ENCODE measurements around the gene BTBD2. TPM values are rescaled to one million over a fixed set of nuclear protein-coding genes. Genes with fewer than 3 reads are reported as not detected.

Gene BTBD2
- total RNA-seq, 1 experiment from 2014 or later, result 65.3 TPM

DNA sequence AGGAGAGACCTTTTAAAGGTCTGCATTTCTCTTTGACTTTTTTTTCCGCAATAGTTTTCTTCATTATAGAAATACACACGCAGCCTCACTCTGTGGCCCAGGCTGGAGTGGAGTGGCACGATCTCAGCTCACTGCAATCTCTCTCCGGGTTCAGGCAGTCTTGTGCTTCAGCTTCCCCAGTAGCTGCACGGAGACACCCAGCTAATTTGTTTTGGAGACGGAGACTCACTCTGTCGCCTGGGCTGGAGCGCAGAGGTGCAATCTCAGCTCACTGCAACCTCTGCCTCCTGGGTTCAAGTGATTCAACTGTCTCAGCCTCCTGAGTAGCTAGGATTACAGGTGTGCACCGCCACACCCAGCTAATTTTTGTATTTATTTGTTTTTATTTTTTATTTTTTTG is 47.3 kb upstream of the BTBD2 start:
- no peaks in the 10 kb centered on the region for H3K4me1 Mint-ChIP-seq (ENCODE audit: low read depth, unreplicated experiment)
- TF ChIP-seq, protein P1, sequence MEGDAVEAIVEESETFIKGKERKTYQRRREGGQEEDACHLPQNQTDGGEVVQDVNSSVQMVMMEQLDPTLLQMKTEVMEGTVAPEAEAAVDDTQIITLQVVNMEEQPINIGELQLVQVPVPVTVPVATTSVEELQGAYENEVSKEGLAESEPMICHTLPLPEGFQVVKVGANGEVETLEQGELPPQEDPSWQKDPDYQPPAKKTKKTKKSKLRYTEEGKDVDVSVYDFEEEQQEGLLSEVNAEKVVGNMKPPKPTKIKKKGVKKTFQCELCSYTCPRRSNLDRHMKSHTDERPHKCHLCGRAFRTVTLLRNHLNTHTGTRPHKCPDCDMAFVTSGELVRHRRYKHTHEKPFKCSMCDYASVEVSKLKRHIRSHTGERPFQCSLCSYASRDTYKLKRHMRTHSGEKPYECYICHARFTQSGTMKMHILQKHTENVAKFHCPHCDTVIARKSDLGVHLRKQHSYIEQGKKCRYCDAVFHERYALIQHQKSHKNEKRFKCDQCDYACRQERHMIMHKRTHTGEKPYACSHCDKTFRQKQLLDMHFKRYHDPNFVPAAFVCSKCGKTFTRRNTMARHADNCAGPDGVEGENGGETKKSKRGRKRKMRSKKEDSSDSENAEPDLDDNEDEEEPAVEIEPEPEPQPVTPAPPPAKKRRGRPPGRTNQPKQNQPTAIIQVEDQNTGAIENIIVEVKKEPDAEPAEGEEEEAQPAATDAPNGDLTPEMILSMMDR (IDR thresholded peaks at IDR 0.05; ENCODE audit: unreplicated experiment), result no peak
- no peaks in the 10 kb centered on the region for H3K27me3 Mint-ChIP-seq (ENCODE audit: unreplicated experiment)
- CTCF ChIA-PET, result no interaction called here
- H3K36me3 Mint-ChIP-seq (ENCODE audit: insufficient read depth, unreplicated experiment), result peaks cover 37% of the 10 kb centered on the region
- intact Hi-C loops (cut with micrococcal nuclease; ENCODE audit: unreplicated experiment), result no loop called here
- H3K9me3 Mint-ChIP-seq (ENCODE audit: low read depth, unreplicated experiment), result no peaks in the 10 kb centered on the region
- H3K4me3 Mint-ChIP-seq (ENCODE audit: low read depth, unreplicated experiment), result peak overlapping the region; percentile 77
- BruUV-seq (replicated peaks), result no TSS peak
- peak overlapping the region; percentile 69 for H3K27ac Mint-ChIP-seq (ENCODE audit: unreplicated experiment)
- DNase-seq, result no peak

DNA sequence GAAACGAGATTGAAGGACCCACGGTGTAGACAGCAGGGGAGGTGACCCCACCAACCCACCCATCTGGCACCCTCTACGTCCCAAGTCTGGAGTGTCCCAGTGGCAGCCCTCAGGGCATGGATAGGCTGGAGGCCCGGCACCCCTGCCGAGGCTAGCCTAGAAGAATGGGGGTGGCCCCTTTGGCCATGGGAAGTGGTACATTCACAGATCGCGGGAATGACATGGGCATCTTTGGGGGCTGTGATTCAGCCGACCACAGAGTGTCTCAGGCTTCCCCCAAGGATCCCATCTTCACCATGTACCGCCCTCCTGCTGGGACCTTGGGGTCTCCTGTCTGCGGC is 46.8 kb upstream of the BTBD2 start:
- intact Hi-C loops (cut with micrococcal nuclease; ENCODE audit: unreplicated experiment), result no loop called here
- Mint-ChIP-seq H3K4me3 (ENCODE audit: low read depth, unreplicated experiment) (peak overlapping the region; percentile 77), H3K9me3 (ENCODE audit: low read depth, unreplicated experiment) (no peaks in the 10 kb centered on the region), H3K4me1 (ENCODE audit: low read depth, unreplicated experiment) (no peaks in the 10 kb centered on the region), H3K36me3 (ENCODE audit: insufficient read depth, unreplicated experiment) (peaks cover 41% of the 10 kb centered on the region), H3K27me3 (ENCODE audit: unreplicated experiment) (no peaks in the 10 kb centered on the region), H3K27ac (ENCODE audit: unreplicated experiment) (peak overlapping the region; percentile 69)
- no peak for DNase-seq
- TF ChIP-seq, protein P1 (IDR thresholded peaks at IDR 0.05; ENCODE audit: unreplicated experiment), result no peak
- CTCF ChIA-PET, result no interaction called here
- no TSS peak for BruUV-seq (replicated peaks)

DNA sequence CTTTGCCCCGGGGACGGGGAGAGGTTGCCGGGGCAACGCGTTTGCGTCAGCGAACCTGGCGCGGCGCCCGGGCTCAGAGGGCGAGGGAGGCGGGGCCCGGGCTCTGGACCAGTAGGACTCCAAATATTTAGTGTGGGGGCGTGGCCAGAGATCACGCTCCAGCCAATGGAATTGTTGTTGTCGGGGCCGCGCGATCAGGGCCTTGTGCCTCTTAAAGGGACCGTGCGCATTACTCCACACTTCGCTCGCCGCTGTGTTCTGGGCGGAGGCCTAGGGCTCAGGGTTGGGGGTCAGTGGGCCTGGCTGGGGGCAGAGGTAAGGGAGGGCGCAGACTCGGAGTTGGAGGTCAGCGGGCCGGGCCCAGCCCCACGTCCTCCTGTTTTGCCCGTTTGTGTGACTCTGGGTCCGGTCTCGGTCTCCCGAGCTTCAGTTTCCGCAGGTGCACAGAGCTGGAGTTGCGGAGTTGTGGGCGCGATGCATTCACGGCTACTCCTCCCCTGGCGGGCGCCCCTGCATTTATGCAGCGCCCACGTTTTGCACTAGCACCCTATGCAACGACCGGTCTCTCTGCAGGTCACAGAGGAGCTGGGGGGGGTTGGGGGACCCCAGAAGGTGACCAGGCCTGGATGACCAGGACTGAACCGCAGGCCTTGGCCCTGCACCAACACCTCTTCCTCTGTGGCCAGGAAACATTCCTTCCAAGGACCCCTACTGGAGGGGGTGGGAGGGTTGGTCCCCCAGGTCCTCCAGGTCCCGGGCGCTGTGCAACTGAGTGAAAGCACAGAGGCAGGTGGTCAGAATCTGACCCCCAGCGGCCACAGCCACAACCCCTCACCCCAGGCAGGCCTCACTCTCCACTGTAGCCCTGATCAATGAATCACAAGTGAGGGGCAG is 46.2 kb upstream of the BTBD2 start:
- intact Hi-C loops (cut with micrococcal nuclease; ENCODE audit: unreplicated experiment), result no loop called here
- peaks cover 42% of the 10 kb centered on the region for H3K36me3 Mint-ChIP-seq (ENCODE audit: insufficient read depth, unreplicated experiment)
- peak; percentile 97 for DNase-seq
- TF ChIP-seq, protein P1 (IDR thresholded peaks at IDR 0.05; ENCODE audit: unreplicated experiment), result no peak
- H3K4me3 Mint-ChIP-seq (ENCODE audit: low read depth, unreplicated experiment), result peak overlapping the region; percentile 77
- no peaks in the 10 kb centered on the region for H3K4me1 Mint-ChIP-seq (ENCODE audit: low read depth, unreplicated experiment)
- H3K27ac Mint-ChIP-seq (ENCODE audit: unreplicated experiment), result peak overlapping the region; percentile 69
- CTCF ChIA-PET, result interaction anchor here (0.6 kb wide), 1 partner anchor 42 kb away, joined by 4 read pairs; no protein-coding TSS in a partner anchor
- no peaks in the 10 kb centered on the region for H3K9me3 Mint-ChIP-seq (ENCODE audit: low read depth, unreplicated experiment)
- no peaks in the 10 kb centered on the region for H3K27me3 Mint-ChIP-seq (ENCODE audit: unreplicated experiment)
- BruUV-seq (replicated peaks), result TSS peak; percentile 94

DNA sequence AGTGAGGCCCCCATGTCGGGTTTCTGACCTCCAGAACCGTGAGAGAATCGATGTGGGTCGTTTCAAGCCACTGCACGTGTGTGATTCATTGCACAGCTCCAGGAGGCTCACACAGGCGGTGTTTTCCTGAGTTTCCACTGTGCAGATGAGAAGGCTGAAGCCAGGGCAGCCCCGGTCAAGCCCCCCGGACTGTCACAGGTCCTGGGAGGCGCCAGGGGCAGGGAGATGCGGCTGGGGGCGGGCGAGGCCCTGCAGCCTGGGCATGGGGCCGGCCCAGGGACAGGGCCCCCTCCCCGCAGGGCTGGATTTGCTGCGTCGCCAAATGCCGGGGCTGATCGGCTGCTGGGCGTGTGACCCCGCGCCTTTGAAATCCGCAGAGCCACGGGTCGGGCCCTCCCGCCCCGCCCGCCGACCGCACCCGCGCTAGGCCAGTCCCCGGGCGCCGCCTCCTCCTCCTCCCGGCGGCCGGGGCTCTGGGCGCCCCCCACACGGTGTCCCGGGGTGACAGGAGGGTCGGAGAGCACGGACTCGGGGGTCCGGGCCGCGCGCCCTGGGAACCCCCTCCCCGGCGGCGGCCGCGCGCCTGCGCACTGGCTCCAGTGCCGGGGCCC is 45.5 kb upstream of the BTBD2 start:
- CTCF ChIA-PET, result interaction anchor here (0.6 kb wide), 1 partner anchor 41 kb away, joined by 4 read pairs; no protein-coding TSS in a partner anchor
- H3K4me3 Mint-ChIP-seq (ENCODE audit: low read depth, unreplicated experiment), result peak overlapping the region; percentile 77
- TF ChIP-seq, protein P1 (IDR thresholded peaks at IDR 0.05; ENCODE audit: unreplicated experiment), result no peak
- peak overlapping the region; percentile 98 for H3K27ac Mint-ChIP-seq (ENCODE audit: unreplicated experiment)
- H3K9me3 Mint-ChIP-seq (ENCODE audit: low read depth, unreplicated experiment), result no peaks in the 10 kb centered on the region
- DNase-seq, result peak; percentile 58
- intact Hi-C loops (cut with micrococcal nuclease; ENCODE audit: unreplicated experiment), result no loop called here
- peaks cover 46% of the 10 kb centered on the region for H3K36me3 Mint-ChIP-seq (ENCODE audit: insufficient read depth, unreplicated experiment)
- H3K4me1 Mint-ChIP-seq (ENCODE audit: low read depth, unreplicated experiment), result no peaks in the 10 kb centered on the region
- H3K27me3 Mint-ChIP-seq (ENCODE audit: unreplicated experiment), result no peaks in the 10 kb centered on the region
- BruUV-seq (replicated peaks), result TSS peak; percentile 76
